ENCODE measurements around the gene PCBD2. TPM values are rescaled to one million over a fixed set of nuclear protein-coding genes. Genes with fewer than 3 reads are reported as not detected.

Gene PCBD2
- total RNA-seq, 1 donor from 2014 or later = 8.5 TPM

DNA sequence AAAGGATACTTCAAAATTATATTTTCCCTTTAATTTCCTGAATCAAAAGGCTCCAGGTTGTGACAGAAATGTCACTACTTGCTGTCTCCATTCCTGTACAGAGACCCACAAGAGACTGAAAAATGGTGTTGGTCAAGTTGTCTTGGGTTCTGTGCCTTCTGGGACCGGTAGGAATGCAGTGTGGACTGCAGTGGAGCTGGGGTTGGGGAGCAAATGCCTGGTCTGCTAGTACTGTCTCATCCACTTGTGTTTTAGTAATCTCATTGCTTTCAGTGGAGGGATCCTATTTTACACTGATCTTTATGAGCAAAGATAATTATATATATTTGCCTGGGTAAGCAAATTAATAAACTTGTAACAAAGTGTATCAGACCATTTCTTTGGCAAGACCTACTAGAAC, 38.6 kb downstream of the PCBD2 start:
- no peaks in the 10 kb centered on the region for H3K9me3 Mint-ChIP-seq (ENCODE audit: unreplicated experiment)

GRCh38 chr5:134944630-134945029, 39.7 kb downstream of the PCBD2 start:
- TF ChIP-seq, protein P1, sequence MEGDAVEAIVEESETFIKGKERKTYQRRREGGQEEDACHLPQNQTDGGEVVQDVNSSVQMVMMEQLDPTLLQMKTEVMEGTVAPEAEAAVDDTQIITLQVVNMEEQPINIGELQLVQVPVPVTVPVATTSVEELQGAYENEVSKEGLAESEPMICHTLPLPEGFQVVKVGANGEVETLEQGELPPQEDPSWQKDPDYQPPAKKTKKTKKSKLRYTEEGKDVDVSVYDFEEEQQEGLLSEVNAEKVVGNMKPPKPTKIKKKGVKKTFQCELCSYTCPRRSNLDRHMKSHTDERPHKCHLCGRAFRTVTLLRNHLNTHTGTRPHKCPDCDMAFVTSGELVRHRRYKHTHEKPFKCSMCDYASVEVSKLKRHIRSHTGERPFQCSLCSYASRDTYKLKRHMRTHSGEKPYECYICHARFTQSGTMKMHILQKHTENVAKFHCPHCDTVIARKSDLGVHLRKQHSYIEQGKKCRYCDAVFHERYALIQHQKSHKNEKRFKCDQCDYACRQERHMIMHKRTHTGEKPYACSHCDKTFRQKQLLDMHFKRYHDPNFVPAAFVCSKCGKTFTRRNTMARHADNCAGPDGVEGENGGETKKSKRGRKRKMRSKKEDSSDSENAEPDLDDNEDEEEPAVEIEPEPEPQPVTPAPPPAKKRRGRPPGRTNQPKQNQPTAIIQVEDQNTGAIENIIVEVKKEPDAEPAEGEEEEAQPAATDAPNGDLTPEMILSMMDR (IDR thresholded peaks at IDR 0.05) = no peak
- H3K4me1 Mint-ChIP-seq (ENCODE audit: unreplicated experiment) = peaks cover 2% of the 10 kb centered on the region
- DNase-seq (ENCODE audit: extremely low spot score, unreplicated experiment) = no peak
- H3K27me3 Mint-ChIP-seq (ENCODE audit: unreplicated experiment) = no peaks in the 10 kb centered on the region
- peaks cover 9% of the 10 kb centered on the region for H3K36me3 Mint-ChIP-seq (ENCODE audit: unreplicated experiment)
- no peak overlapping the region for H3K27ac Mint-ChIP-seq (ENCODE audit: unreplicated experiment)
- no peaks in the 10 kb centered on the region for H3K9me3 Mint-ChIP-seq (ENCODE audit: unreplicated experiment)
- H3K4me3 Mint-ChIP-seq (ENCODE audit: unreplicated experiment) = no peak overlapping the region

More for the DNA sequence above, 38.6 kb downstream of the PCBD2 start:
- TF ChIP-seq, protein P1 (IDR thresholded peaks at IDR 0.05) = no peak
- H3K36me3 Mint-ChIP-seq (ENCODE audit: unreplicated experiment) = peaks cover 9% of the 10 kb centered on the region
- DNase-seq (ENCODE audit: extremely low spot score, unreplicated experiment) = no peak
- no peak overlapping the region for H3K4me3 Mint-ChIP-seq (ENCODE audit: unreplicated experiment)
- H3K27ac Mint-ChIP-seq (ENCODE audit: unreplicated experiment) = no peak overlapping the region
- H3K4me1 Mint-ChIP-seq (ENCODE audit: unreplicated experiment) = peaks cover 2% of the 10 kb centered on the region
- no peaks in the 10 kb centered on the region for H3K27me3 Mint-ChIP-seq (ENCODE audit: unreplicated experiment)

DNA sequence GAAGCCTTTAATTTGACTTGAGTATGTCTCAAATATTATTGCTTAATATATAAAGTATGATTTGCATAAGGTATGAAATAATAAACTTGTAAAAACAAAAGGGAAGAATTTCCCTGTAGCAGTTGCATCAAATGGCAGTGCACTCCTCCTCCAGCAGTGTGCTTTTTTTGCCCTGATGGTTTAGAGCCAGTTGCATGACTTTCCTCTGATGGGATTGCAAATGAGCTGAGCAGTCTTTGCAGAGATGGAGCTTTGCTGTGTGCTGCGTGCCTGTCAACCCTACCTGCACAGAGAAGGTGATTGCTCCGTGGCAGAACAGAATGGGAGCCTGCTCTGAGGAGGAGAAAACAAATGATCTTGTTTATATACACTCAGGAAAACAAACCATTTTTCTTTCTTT, 40.1 kb downstream of the PCBD2 start:
- DNase-seq (ENCODE audit: extremely low spot score, unreplicated experiment) = no peak
- H3K4me1 Mint-ChIP-seq (ENCODE audit: unreplicated experiment) = peaks cover 2% of the 10 kb centered on the region
- TF ChIP-seq, protein P1 (IDR thresholded peaks at IDR 0.05) = no peak
- H3K36me3 Mint-ChIP-seq (ENCODE audit: unreplicated experiment) = peaks cover 6% of the 10 kb centered on the region
- no peak overlapping the region for H3K4me3 Mint-ChIP-seq (ENCODE audit: unreplicated experiment)
- H3K27me3 Mint-ChIP-seq (ENCODE audit: unreplicated experiment) = no peaks in the 10 kb centered on the region
- H3K9me3 Mint-ChIP-seq (ENCODE audit: unreplicated experiment) = no peaks in the 10 kb centered on the region
- H3K27ac Mint-ChIP-seq (ENCODE audit: unreplicated experiment) = no peak overlapping the region

GRCh38 chr5:134948911-134949310, 44.0 kb downstream of the PCBD2 start:
- DNase-seq (ENCODE audit: extremely low spot score, unreplicated experiment) = no peak

GRCh38 chr5:134949316-134949715, 44.4 kb downstream of the PCBD2 start:
- H3K4me1 Mint-ChIP-seq (ENCODE audit: unreplicated experiment) = no peaks in the 10 kb centered on the region
- H3K27me3 Mint-ChIP-seq (ENCODE audit: unreplicated experiment) = no peaks in the 10 kb centered on the region
- no peak for DNase-seq (ENCODE audit: extremely low spot score, unreplicated experiment)
- H3K36me3 Mint-ChIP-seq (ENCODE audit: unreplicated experiment) = peaks cover 6% of the 10 kb centered on the region
- peaks cover 4% of the 10 kb centered on the region for H3K9me3 Mint-ChIP-seq (ENCODE audit: unreplicated experiment)
- TF ChIP-seq, protein P1 (IDR thresholded peaks at IDR 0.05) = no peak
- H3K27ac Mint-ChIP-seq (ENCODE audit: unreplicated experiment) = no peak overlapping the region
- H3K4me3 Mint-ChIP-seq (ENCODE audit: unreplicated experiment) = no peak overlapping the region

More at GRCh38 chr5:134948911-134949310, 44.0 kb downstream of the PCBD2 start:
- Mint-ChIP-seq H3K36me3 (ENCODE audit: unreplicated experiment) (peaks cover 4% of the 10 kb centered on the region), H3K27me3 (ENCODE audit: unreplicated experiment) (no peaks in the 10 kb centered on the region), H3K9me3 (ENCODE audit: unreplicated experiment) (peaks cover 4% of the 10 kb centered on the region), H3K4me1 (ENCODE audit: unreplicated experiment) (peaks cover under 1% of the 10 kb centered on the region), H3K27ac (ENCODE audit: unreplicated experiment) (no peak overlapping the region), H3K4me3 (ENCODE audit: unreplicated experiment) (no peak overlapping the region)
- TF ChIP-seq, protein P1 (IDR thresholded peaks at IDR 0.05) = no peak
